Transverse colon (tissue), 4 donors: ENCODE data around the gene APCDD1L.

ENCODE experiments used
- CTCF ChIP-seq, 5 experiments: fragments of 200-600 bp in 3 of 5; fragments of 450-650 bp in 2 of 5; sonication (generic) in 3 of 5; IDR thresholded peaks; 1 replicate in 2 of 5; 2 replicates in 3 of 5; pipeline ENCODE4 v1.5.1; 2016 to 2017; ENCODE audit warnings: antibody characterized with exemption in 5 of 5, inconsistent platforms in 3 of 5, mild to moderate bottlenecking in 2 of 5, moderate library complexity in 1 of 5
- POLR2A ChIP-seq: fragments of 450-650 bp; IDR thresholded peaks from one replicate; pipeline ENCODE4 v1.6.1; 2016; ENCODE audit warnings: antibody characterized with exemption, mild to moderate bottlenecking, moderate library complexity
- POLR2AphosphoS5 ChIP-seq, 3 donors: sonication (generic); formaldehyde crosslinking; IDR thresholded peaks; one replicate each; pipeline ENCODE4 v1.6.1; 2016; ENCODE audit warnings: antibody characterized with exemption in 3 of 3

- TF ChIP-seq CTCF (IDR thresholded peaks at IDR 0.05) (no peak), POLR2AphosphoS5 (IDR thresholded peaks at IDR 0.05) (no peak), POLR2A (no peak)
Observed at GRCh38 chr20:58494923-58495622, 20.1 kb downstream of the APCDD1L start.
